ENCODE data around the gene NDE1. TPM values are rescaled to one million over a fixed set of nuclear protein-coding genes. Genes with fewer than 3 reads are reported as not detected.

NDE1 gene
- total RNA-seq, 1 experiment from 2014 or later: 60.7 TPM

DNA sequence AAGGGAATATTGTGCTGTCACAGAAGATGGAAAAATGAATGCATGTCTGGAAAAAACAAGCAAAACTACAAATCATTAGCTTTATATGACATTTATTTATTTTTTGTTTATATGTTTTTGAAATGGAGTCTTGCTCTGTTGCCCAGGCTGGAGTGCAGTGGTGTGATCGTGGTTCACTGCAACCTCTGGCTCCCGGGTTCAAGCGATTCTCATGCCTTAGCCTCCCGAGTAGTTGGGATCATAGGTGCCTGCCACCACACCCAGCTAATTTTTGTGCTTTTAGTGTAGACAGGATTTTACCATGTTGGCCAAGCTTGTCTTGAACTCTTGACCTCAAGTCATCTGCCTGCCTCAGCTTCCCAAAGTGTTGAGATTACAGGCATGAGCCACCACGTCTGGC is 8.5 kb downstream of the NDE1 start:
- POLR2A ChIA-PET: no interaction called here
- Histone ChIP-seq H3K9me3 (no peaks in the 10 kb centered on the region), H3K4me3 (ENCODE audit: low read depth, low read length) (no peak overlapping the region), H3K4me1 (no peaks in the 10 kb centered on the region), H3K36me3 (ENCODE audit: control insufficient read depth, insufficient read depth, low read length) (peaks cover 2% of the 10 kb centered on the region; the same call in 1 of the 2 replicates), H3K27me3 (replicated peaks; ENCODE audit: control insufficient read depth, insufficient read depth, low read length) (no peaks in the 10 kb centered on the region)
- peaks cover 7% of the 10 kb centered on the region for H3K4me1 Mint-ChIP-seq (ENCODE audit: low read depth, unreplicated experiment)
- H3K27me3 Mint-ChIP-seq (ENCODE audit: insufficient read depth, unreplicated experiment): no peaks in the 10 kb centered on the region
- H3K9me3 Mint-ChIP-seq (ENCODE audit: unreplicated experiment): no peaks in the 10 kb centered on the region
- no TSS peak for BruUV-seq (replicated peaks)
- H3K36me3 Mint-ChIP-seq (ENCODE audit: insufficient read depth, unreplicated experiment): peaks cover 27% of the 10 kb centered on the region
- no peak overlapping the region for H3K27ac Mint-ChIP-seq (ENCODE audit: unreplicated experiment)
- intact Hi-C loops (cut with micrococcal nuclease; ENCODE audit: unreplicated experiment): no loop called here
- CTCF ChIA-PET: no interaction called here
- H3K4me3 Mint-ChIP-seq (ENCODE audit: unreplicated experiment): no peak overlapping the region
- no peak for DNase-seq
- TF ChIP-seq, protein P1, sequence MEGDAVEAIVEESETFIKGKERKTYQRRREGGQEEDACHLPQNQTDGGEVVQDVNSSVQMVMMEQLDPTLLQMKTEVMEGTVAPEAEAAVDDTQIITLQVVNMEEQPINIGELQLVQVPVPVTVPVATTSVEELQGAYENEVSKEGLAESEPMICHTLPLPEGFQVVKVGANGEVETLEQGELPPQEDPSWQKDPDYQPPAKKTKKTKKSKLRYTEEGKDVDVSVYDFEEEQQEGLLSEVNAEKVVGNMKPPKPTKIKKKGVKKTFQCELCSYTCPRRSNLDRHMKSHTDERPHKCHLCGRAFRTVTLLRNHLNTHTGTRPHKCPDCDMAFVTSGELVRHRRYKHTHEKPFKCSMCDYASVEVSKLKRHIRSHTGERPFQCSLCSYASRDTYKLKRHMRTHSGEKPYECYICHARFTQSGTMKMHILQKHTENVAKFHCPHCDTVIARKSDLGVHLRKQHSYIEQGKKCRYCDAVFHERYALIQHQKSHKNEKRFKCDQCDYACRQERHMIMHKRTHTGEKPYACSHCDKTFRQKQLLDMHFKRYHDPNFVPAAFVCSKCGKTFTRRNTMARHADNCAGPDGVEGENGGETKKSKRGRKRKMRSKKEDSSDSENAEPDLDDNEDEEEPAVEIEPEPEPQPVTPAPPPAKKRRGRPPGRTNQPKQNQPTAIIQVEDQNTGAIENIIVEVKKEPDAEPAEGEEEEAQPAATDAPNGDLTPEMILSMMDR (IDR thresholded peaks at IDR 0.05; ENCODE audit: insufficient read depth in 1 of 2, low read depth in 1 of 2, low read length in 1 of 2, severe bottlenecking in 1 of 2, unreplicated experiment in 1 of 2): no peak

DNA sequence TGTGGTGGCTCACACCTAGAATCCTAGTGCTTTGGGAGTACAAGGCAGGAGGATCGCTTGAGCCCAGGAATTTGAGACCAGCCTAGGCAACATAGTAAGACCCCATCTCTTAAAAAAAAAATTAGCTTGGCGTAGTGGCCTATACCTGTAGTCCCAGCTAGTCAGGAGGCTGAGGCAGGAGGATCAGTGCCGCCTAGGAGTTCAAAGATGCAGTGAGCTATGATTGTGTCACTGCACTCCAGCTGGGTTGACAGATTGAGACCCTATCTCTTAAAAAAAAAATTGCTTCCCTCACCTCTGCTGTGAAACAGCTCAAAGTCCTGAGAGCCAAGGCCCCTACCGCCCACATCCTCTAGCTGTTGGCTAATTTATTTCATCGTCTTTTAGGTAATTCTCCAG is 10.2 kb downstream of the NDE1 start:
- H3K9me3 ChIP-seq: no peaks in the 10 kb centered on the region

DNA sequence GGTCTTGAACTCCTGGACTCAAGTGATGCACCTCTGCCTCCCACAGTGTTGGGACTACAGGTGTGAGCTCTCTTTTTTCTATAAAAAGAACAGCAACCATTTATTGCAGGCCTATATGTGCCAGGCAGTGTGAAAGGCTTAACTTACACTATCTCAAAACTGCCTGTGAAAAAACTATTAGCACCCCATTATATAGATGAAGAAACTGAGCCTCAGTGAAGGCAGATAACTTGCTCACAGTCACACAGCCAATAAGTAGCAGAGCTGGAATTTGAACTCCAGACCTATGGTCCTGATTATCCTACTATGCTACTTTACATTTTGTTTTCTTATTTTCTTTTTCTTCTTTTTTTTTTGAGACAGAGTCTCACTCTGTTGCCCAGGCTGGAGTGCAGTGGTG is 15.1 kb downstream of the NDE1 start:
- CTCF ChIA-PET: no interaction called here
- H3K27ac Mint-ChIP-seq (ENCODE audit: unreplicated experiment): no peak overlapping the region
- H3K36me3 ChIP-seq (ENCODE audit: control insufficient read depth, insufficient read depth, low read length): peaks cover 3% of the 10 kb centered on the region

More for the DNA sequence above, 10.2 kb downstream of the NDE1 start:
- Histone ChIP-seq H3K4me1 (no peaks in the 10 kb centered on the region), H3K36me3 (ENCODE audit: control insufficient read depth, insufficient read depth, low read length) (no peaks in the 10 kb centered on the region), H3K27me3 (replicated peaks; ENCODE audit: control insufficient read depth, insufficient read depth, low read length) (no peaks in the 10 kb centered on the region), H3K4me3 (ENCODE audit: low read depth, low read length) (no peak overlapping the region)
- intact Hi-C loops (cut with micrococcal nuclease; ENCODE audit: unreplicated experiment): no loop called here
- Mint-ChIP-seq H3K27ac (ENCODE audit: unreplicated experiment) (peak overlapping the region; percentile 31), H3K4me1 (ENCODE audit: low read depth, unreplicated experiment) (peaks cover 7% of the 10 kb centered on the region), H3K27me3 (ENCODE audit: insufficient read depth, unreplicated experiment) (no peaks in the 10 kb centered on the region), H3K4me3 (ENCODE audit: unreplicated experiment) (no peak overlapping the region), H3K36me3 (ENCODE audit: insufficient read depth, unreplicated experiment) (peaks cover 43% of the 10 kb centered on the region), H3K9me3 (ENCODE audit: unreplicated experiment) (no peaks in the 10 kb centered on the region)
- CTCF ChIA-PET: no interaction called here
- TF ChIP-seq, protein P1 (IDR thresholded peaks at IDR 0.05; ENCODE audit: insufficient read depth in 1 of 2, low read depth in 1 of 2, low read length in 1 of 2, severe bottlenecking in 1 of 2, unreplicated experiment in 1 of 2): no peak
- no peak for DNase-seq
- POLR2A ChIA-PET: interaction anchor here (1.1 kb wide), 1 partner anchor 18 kb away, joined by 3 read pairs; the partner anchor contains the start of gene MARF1
- BruUV-seq (replicated peaks): no TSS peak

More for the DNA sequence above, 15.1 kb downstream of the NDE1 start:
- Mint-ChIP-seq H3K9me3 (ENCODE audit: unreplicated experiment) (no peaks in the 10 kb centered on the region), H3K36me3 (ENCODE audit: insufficient read depth, unreplicated experiment) (peaks cover 69% of the 10 kb centered on the region), H3K4me1 (ENCODE audit: low read depth, unreplicated experiment) (peaks cover 7% of the 10 kb centered on the region), H3K4me3 (ENCODE audit: unreplicated experiment) (no peak overlapping the region), H3K27me3 (ENCODE audit: insufficient read depth, unreplicated experiment) (no peaks in the 10 kb centered on the region)
- POLR2A ChIA-PET: no interaction called here
- no TSS peak for BruUV-seq (replicated peaks)
- H3K9me3 ChIP-seq: no peaks in the 10 kb centered on the region
- no peak overlapping the region for H3K4me3 ChIP-seq (ENCODE audit: low read depth, low read length)
- no peaks in the 10 kb centered on the region for H3K27me3 ChIP-seq (replicated peaks; ENCODE audit: control insufficient read depth, insufficient read depth, low read length)
- DNase-seq: no peak
- H3K4me1 ChIP-seq: no peaks in the 10 kb centered on the region
- TF ChIP-seq, protein P1 (IDR thresholded peaks at IDR 0.05; ENCODE audit: insufficient read depth in 1 of 2, low read depth in 1 of 2, low read length in 1 of 2, severe bottlenecking in 1 of 2, unreplicated experiment in 1 of 2): no peak
- intact Hi-C loops (cut with micrococcal nuclease; ENCODE audit: unreplicated experiment): no loop called here

Data from Caco-2 (cell line).